ENCODE data around the gene HOXC5.

Gene HOXC5

GRCh38 chr12:54006559-54007220 lies 26.2 kb upstream of the HOXC5 start:
- no peak for DNase-seq (ENCODE audit: low spot score)

DNA sequence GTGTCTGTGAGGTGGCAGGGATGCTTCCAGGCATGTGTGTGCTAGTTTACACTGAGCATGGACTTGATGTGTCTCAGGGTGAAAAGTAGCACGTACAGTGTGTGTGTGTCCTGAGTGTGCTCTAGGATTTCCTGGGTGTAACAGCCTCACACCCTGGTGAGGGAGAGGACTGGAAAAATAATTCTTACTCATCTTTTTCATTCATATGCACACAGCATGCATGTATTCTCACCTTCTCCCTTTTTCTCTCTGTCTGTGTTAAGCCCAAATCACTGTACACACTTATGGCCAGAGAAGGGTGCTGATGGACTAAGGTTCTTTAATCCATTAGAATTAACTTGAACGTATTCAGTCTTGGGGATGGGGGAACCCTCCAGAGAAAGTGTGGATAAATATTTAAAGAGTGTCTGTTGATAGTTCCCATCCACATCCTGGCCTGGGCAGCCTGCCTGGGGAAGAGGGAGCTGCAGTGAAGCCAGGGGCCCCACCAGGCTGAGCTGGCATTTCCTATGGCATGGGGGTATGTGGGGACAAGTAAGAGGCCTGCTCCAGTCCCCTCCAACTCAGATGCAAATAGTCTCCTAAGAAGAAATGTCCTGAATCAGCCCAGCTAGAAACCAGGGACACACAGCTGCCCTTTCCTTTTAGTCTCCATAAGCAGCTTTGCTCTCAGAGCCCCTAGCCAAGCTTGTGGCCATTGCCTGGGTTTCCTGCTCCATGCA lies 25.2 kb upstream of the HOXC5 start:
- no peak for DNase-seq (ENCODE audit: low spot score)

DNA sequence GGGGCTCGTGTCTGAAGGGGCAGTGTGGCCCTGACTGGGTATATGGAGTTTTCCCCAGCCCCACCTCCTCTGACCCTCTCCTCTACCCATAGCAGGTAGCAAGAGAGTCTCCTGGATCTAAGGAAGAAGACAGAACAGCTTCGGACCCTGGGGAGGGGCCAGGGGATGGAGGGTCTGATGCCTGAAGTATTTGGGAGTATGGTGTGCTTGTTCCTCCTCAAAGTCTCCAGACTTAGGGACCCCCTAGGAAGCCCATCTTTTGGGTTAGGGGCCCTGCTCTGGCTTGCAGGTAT lies 24.6 kb upstream of the HOXC5 start:
- no peak for DNase-seq (ENCODE audit: low spot score)

DNA sequence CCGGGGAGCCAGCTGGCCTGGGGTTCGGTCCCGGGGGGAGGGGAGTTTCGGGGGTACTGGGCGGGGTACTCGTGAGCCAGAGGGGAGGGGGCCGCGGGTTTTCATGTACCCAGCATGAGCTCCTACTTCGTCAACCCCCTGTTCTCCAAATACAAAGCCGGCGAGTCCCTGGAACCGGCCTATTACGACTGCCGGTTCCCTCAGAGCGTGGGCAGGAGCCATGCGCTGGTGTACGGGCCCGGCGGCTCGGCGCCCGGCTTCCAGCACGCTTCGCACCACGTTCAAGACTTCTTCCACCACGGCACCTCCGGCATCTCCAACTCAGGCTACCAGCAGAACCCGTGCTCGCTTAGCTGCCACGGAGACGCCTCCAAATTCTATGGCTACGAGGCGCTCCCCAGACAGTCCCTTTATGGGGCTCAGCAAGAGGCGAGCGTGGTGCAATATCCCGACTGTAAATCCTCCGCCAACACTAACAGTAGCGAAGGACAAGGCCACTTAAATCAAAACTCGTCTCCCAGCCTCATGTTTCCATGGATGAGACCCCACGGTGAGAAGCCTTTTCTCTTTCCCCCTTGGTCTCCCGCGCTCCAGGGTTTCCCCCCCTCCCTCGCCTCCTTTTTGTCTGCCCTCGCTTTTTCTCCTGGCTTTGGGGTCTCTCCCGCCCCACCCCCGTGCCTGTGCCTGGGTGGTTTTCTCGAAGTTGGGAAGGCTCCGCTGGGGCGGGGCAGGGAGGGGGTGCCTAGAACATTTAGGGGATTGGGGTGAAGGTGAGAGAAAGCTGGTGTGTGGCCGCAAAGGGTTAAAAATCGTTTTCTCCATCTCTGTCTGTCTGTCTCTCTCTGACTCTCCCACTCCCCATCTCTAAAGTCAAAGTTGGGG lies 23.4 kb upstream of the HOXC5 start:
- DNase-seq (ENCODE audit: low spot score): no peak

GRCh38 chr12:54010053-54010971 lies 22.5 kb upstream of the HOXC5 start:
- DNase-seq (ENCODE audit: low spot score): no peak

- no peak for DNase-seq (ENCODE audit: low spot score)
These were observed 21.7 kb upstream of the HOXC5 start for GRCh38 chr12:54010972-54011664.

- no peak for DNase-seq (ENCODE audit: low spot score)
These were observed 21.0 kb upstream of the HOXC5 start for GRCh38 chr12:54011665-54012532.

DNA sequence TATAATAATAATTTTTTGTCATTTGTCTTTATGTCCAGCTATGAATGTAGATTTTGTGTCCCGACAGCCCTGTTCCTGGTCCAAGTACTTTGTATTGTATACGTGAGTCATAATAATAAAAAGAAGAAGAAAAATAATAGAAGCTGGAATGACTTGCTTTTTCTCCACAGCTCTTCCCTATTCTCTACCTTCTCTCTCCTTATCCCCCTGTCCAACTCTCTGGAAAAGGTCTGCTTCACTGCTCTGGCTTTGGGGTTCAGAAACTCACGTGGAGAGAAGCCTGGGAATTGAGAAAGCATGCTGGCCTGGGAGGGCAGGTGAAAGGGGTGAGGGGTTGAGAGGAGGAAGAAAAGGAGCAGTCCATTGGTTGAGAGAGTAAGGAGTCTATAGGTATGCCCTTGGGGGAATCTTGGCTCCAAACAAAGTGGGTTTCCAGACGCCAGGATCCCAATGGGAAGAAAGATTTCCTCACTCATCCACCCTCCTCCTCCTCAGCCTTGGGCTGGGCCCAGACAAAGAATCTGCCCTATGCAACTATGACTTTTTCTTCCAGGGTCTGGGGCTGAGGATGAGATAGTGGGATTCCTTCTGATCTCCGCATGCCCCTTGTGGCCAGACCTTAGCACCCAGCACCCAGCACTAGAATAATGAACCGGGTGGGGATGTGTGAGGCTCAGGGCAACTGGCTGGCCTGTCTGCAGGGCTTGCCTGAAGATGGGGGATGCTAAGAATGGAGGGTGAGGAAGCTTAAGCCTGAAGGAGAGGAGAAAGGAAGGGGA lies 20.0 kb upstream of the HOXC5 start:
- DNase-seq (ENCODE audit: low spot score): no peak

DNA sequence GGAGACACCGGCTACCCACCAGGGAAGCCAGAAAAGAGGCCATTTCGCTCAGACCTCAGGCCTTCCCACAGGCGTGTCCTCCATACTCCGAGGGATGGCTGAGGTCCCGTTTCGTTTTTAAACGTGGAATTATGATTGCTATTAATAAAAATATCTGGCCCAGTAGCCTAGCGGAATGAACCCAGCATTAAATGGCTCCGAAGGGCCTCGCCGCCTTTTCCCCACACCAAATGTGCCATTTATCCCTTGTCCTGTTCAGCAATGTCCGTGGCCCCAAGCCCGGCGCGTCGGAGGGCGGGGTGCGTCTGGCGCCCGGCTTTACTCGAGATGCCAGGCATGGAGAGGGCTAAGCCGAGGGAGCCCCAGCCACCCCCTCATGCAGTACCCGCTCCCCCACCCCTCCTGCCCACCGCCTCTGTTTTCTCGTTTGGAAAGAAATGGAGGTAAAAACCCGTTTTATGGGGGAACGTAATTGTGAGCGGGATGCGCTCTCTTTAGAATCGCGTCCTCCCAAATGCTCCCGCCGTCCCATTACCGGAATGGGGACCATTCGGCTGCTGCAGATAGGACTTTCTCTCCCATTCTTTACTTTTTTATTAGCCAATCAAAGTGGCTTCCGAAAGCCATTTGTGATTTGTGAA lies 18.4 kb upstream of the HOXC5 start:
- no peak for DNase-seq (ENCODE audit: low spot score)

DNA sequence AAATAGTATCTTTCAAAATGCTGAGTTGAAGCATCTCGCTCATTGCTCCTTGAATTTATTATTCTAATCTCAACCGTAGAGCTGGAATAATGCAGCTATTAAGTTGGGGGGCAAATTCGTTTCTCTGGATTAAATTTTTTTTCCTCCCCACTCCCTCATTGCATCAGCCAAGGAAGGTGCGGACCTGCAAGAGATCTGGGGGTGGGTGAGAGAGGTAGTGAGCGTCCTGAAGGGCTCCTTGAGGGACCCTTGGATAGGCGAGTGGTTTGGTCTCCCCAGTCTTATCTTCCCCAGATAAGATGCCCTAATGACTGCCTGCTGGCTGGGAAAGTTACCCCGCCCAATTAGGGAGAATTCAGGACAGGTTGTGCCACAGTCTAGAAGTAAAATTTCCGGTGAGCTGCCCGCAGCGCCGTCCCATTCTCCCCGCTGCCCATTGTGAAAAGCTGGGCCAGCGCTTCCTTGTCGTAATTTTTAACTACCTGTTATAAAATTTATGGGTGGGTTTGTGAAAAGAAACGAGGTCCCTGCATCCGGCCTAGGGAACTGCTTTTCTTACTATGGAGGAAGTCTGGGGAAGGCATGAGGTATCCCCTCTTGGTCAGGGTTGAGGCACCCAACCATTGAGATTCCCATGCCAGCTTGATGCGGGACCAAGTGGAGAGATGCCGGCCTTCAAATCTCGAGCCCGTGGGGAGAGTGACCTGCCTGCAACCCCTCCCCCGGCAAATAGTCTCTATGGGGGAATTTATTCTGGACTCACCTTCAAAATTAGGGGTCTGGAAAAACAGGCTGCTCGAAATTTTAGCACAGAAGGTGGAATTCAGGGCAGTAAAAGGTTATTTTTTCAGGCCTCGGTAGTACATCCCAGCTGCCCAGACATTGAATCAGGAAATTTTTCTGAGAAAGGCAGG lies 17.6 kb upstream of the HOXC5 start:
- no peak for DNase-seq (ENCODE audit: low spot score)

DNA sequence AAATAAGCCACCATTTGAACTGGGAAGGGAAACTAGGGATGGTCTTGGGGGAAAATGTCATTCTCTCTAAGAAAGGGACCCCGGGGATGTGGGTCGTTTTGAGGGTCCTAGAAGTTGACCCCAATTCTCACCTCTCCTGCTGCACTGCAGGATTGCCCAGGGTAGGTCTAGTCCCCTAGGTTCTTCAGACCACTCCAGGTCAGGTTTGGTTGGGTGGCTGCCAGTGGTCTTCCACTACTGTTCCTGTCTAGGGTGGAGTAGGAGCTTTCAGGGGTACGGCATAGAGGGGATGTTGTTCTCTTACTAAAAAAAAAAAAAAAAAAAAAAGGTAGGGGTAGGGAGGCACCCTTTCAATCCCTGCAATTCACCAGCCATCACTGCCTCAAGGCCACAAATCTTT lies 16.8 kb upstream of the HOXC5 start:
- DNase-seq (ENCODE audit: low spot score): no peak

DNA sequence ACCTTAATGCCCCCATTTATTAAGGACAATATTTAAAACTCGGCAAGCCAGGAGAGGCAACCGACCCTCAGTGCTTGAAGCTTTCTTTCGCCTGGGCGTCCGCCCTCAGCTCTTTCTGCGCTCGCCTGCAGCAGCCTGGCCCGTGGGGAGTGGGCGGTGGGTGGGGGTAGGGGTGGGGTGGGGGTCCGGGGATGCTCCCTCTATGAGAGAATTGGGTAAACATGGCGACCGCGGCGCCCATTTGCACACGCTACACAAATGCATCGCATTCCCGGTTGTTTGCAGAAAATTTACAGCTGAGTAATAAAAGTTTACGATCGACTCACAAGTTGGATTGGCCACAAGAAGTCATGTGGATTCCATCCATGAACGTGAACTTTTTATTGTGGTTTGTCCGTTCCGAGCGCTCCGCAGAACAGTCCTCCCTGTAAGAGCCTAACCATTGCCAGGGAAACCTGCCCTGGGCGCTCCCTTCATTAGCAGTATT lies 16.3 kb upstream of the HOXC5 start:
- peak; percentile 81 for DNase-seq (ENCODE audit: low spot score)

- peak; percentile 77 for DNase-seq (ENCODE audit: low spot score)
These were observed 15.6 kb upstream of the HOXC5 start for GRCh38 chr12:54017027-54017788.

- DNase-seq (ENCODE audit: low spot score): peak; percentile 88
These were observed 14.9 kb upstream of the HOXC5 start for GRCh38 chr12:54017878-54018467.

- DNase-seq (ENCODE audit: low spot score): no peak
These were observed 14.3 kb upstream of the HOXC5 start for GRCh38 chr12:54018468-54018984.

DNA sequence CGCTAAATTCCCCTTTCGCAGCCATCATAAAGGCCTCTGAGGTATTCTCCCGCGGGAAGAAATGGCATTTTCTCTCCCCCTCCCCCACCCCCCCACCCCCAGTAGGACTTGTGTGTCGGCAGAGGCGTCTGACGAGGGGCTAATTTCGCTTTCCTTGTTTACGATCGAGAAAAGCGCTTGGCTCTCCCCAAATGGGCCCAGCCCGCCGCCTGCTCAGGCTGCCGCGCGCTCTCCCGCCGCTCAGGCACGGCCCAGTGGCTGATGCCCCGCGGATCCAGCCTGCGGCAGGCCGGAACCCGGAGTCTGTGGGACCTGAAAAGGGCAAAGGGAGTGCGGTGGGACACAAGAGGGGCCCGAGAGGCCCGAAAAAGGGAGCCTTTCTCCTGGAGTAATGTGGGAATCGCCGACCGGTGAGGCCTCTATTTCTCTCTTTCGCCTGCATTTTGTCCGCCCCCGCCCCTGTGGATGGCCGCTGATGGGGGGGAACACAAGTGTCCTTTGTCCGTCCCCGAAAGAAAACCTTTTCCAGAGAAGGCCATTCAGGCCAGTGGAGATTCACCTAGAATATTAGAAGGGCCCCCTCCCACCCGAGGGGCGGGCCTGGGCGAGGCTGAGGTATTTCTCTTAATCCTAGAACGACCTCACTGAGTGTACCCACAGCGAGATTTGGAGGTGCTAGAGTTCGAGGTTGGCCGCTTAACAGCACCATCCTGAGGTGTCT lies 13.6 kb upstream of the HOXC5 start:
- DNase-seq (ENCODE audit: low spot score): no peak

Data from cerebellar cortex (tissue), 1 donor.